HG03457 (cell line): ENCODE measurements around the gene NFIC.
"Not testable (repeated sequence)": the region's sequence is repeated elsewhere in the genome, so short reads cannot be mapped to it uniquely, and the experiment has no call there.

Experiments
- ATAC-seq: cut with Tn5 transposase; IDR thresholded peaks from one replicate; pipeline ENCODE4 v1.9.1; 2021; ENCODE audit warnings: moderate number of reproducible peaks; ENCODE audit not compliant: unreplicated experiment

NFIC gene

GRCh38 chr19:3396881-3397265, 30.5 kb downstream of the NFIC start:
- no peak for ATAC-seq

- ATAC-seq = no peak
Observed at GRCh38 chr19:3397266-3398022, 31.1 kb downstream of the NFIC start.

- ATAC-seq = no peak
Observed at GRCh38 chr19:3398114-3398899, 31.9 kb downstream of the NFIC start.

GRCh38 chr19:3398900-3399278, 32.5 kb downstream of the NFIC start:
- ATAC-seq = no peak

GRCh38 chr19:3399311-3399710, 32.9 kb downstream of the NFIC start:
- ATAC-seq = not testable (repeated sequence)

GRCh38 chr19:3401004-3401768, 34.8 kb downstream of the NFIC start:
- no peak for ATAC-seq

- ATAC-seq = no peak
Observed at GRCh38 chr19:3402631-3403443, 36.5 kb downstream of the NFIC start.

GRCh38 chr19:3403489-3404323, 37.3 kb downstream of the NFIC start:
- ATAC-seq = no peak

- ATAC-seq = no peak
Observed at GRCh38 chr19:3404324-3405260, 38.2 kb downstream of the NFIC start.

GRCh38 chr19:3405261-3405653, 38.9 kb downstream of the NFIC start:
- no peak for ATAC-seq

GRCh38 chr19:3406571-3407111, 40.3 kb downstream of the NFIC start:
- ATAC-seq = no peak

GRCh38 chr19:3407556-3408516, 41.5 kb downstream of the NFIC start:
- ATAC-seq = no peak

- ATAC-seq = no peak
Observed at GRCh38 chr19:3408996-3409345, 42.6 kb downstream of the NFIC start.

GRCh38 chr19:3409346-3410064, 43.1 kb downstream of the NFIC start:
- ATAC-seq = no peak

GRCh38 chr19:3411636-3412035, 45.3 kb downstream of the NFIC start:
- ATAC-seq = no peak

GRCh38 chr19:3412066-3412465, 45.7 kb downstream of the NFIC start:
- no peak for ATAC-seq

GRCh38 chr19:3413796-3414327, 47.5 kb downstream of the NFIC start:
- no peak for ATAC-seq
